Activated CD4-positive, alpha-beta T cell treated with anti-CD3 and anti-CD28 coated beads for 4 hours (primary cell): Measurements from ENCODE around the gene WDR88.
"Not testable (repeated sequence)": the region's sequence is repeated elsewhere in the genome, so short reads cannot be mapped to it uniquely, and the experiment has no call there.

ENCODE experiments used
- DNase-seq, 2 donors: peaks; one replicate each; pipeline ENCODE4 v3.0.0-alpha.2; 2020

The WDR88 gene

DNA sequence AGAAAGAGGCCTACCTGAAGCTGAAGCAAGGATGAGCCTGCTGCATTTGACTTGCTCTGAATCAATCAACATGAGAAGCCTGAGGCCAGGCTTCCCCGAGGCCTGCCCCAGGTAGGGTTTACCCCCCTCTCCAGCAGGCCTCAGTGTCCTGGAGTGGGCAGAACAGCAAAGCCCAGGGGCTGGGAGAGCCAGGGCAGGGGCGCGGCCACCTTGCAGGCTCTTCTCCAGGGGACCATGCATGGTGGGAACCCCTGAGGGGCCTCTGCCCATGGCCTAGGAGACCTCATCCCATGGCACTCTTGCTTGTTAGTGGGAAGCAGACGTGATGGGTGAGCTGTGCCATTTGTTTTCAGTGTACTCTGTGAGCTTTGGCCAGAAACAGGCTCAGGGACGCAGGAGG, 42.3 kb downstream of the WDR88 start:
- no peak for DNase-seq

GRCh38 chr19:33175156-33175782, 43.4 kb downstream of the WDR88 start:
- no peak for DNase-seq

- peak in 1 of 2 donors; percentile 14 for DNase-seq
Observed at GRCh38 chr19:33175886-33176669, 44.2 kb downstream of the WDR88 start.

DNA sequence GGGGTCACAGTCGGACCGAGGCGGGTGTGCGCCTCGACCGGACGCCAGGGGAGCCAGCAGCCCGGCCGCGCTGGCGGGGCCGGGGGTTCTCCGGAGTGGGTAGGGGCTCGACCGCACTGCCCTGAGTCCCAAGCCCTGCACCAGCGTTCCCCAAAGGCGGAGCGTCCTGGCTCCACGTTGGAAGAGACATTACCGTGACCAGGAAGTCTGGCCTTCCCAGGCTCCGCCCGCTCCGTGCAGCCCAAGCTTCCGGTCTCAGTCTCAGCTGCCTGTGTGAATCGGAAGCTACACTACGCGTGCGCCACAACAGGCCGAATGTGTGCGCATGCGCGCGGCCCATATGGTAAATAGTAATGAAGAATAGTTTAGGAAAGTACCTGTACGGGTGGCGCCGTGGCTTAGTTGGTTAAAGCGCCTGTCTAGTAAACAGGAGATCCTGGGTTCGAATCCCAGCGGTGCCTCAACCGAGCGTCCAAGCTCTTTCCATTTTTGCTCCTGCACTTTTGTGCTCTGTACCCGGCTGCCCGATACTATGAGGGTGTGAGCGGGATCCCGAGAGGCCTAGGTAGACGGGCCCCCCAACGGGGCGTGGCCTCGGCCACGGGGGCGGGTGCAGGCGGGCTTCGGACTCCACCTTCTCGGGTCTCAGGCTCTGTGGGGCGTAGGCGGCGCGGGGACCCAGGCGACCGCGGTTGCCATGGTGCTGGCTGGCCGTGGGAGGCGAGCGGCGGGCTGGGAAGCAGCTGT, 44.9 kb downstream of the WDR88 start:
- DNase-seq, result peak; percentile 95 to 96

- DNase-seq, result no peak
Observed at GRCh38 chr19:33177417-33177979, 45.6 kb downstream of the WDR88 start.

- DNase-seq, result no peak
Observed at GRCh38 chr19:33186431-33187182, 54.7 kb downstream of the WDR88 start.

DNA sequence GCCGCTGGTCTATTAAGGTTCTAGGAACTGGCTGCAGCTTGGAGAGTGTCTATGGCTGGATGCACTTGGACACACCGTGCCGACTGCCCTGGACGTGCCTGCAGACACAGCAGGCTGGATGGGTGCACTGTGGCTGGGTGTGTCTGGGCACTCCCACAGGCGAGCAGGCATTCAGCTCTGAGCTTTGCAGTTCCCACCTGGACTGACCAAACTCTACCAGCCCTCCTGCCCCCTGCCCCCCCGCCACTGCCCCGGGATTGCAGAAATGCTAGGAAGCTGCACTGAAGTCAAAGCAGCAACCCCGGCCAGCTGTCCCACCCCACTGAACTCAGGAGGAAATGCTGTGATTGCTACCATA, 55.2 kb downstream of the WDR88 start:
- no peak for DNase-seq

GRCh38 chr19:33189453-33189852, 57.5 kb downstream of the WDR88 start:
- DNase-seq, result no peak

DNA sequence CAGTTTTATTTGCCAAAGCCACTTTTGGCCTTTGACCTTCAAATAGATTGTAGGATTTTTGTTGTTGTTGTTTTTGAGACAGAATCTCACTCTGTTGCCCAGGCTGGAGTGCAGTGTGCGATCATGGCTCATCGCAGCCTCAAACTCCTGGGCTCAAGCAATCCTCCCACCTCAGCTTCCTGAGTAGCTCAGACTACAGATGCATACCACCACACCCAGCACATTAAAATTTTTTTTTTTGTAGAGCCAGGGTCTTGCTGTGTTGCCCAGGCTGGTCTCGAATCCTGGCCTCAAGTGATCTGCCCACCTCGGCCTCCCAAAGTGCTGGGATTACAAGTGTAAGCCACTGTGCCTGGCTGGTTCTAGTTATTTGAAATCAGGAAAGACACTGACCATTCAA, 59.2 kb downstream of the WDR88 start:
- DNase-seq, result not testable (repeated sequence)

- no peak for DNase-seq
Observed at GRCh38 chr19:33191501-33191900, 59.6 kb downstream of the WDR88 start.

GRCh38 chr19:33192010-33192409, 60.1 kb downstream of the WDR88 start:
- DNase-seq, result no peak

DNA sequence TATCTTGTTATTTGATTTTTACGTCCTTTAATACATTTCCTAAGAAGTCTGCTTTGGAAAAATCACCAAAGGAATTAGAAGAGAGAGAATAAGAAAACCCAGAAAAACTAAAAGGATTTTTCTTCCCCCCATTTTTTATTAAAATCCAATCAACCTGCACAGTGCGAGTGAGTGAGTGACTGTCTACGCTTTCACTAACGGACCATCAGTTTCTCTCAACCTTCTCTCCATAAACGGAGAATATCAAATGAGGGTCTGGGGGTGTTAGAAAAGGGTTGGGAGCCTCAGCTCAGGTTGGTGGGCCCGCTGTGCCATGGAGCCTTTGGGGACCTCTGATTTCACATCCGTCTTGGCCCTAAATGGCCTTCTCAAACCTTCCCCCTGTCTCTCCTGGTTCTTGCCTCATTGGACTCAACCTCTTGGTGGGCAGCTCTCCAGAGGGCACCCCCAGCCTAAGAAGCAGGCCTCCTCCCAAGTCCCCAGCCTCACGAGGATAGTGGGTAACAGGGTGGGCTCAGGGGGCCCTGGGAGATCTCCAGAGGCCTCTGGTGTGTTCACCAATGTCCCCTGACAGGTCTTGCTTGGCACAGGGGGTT, 61.5 kb downstream of the WDR88 start:
- DNase-seq, result no peak

- DNase-seq, result no peak
Observed at GRCh38 chr19:33193865-33194362, 62.0 kb downstream of the WDR88 start, which contains the start of gene LRP3. LRP3 (plus strand) TSS chr19:33194330; CDS start chr19:33194786, 456 bp downstream.

- DNase-seq, result no peak
Observed at GRCh38 chr19:33194532-33194885, 62.6 kb downstream of the WDR88 start.

GRCh38 chr19:33194886-33195644, 63.2 kb downstream of the WDR88 start:
- no peak for DNase-seq

DNA sequence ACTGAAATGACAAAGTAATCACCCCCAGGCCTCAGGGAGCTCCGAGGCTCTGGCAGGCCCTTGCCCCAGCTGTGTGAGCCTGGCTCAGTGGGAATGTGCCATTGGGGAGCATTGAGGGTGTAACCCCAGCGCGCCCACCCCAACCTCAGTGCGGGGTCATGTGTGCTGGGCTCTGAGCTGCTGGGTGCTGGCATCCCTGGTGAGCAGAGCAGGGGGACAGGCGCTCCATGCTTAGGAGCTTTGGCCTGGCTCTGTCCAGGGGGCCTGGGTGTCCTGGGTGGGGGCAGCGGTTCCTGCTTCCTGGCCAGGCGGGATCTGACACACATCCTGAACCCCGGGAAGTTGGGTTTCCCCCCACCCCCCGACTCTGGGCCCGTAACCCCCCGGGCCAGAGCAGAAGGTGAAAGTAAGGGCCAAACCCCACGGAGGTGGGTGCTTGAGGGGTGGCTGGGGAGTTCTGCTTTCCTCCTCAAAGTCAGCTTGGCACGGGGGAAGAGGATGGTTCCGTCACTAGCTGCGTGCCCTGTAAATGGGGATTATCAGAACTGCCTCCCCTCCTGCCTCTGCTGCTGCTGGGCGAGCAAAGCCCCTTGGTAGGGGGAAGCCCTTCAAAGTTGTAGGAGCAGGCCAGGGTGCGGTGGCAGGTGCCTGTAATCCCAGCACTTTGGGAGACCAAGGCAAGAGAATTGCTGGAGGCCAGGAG, 63.9 kb downstream of the WDR88 start:
- DNase-seq, result no peak

GRCh38 chr19:33196446-33197193, 64.7 kb downstream of the WDR88 start:
- no peak for DNase-seq

GRCh38 chr19:33197591-33198000, 65.7 kb downstream of the WDR88 start:
- DNase-seq, result no peak

DNA sequence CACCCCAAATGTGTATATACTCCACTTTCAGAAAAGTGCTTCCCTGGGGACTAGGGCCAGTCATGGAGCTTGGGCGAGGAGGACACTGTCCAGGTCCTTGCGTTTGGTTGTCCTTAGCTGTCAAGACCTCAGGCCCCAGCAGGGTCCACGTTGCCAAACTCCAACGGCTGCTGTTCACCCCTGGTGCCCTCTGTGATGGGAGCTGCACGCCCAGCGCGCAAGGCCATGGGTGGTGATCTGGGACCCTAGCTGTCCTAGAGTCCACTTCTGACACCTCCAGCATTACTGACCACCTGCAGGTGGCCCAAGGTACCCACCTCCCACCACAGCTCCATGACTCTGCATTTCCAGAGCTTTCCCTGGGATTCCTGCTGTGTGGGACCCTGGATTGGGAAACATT, 66.3 kb downstream of the WDR88 start:
- DNase-seq, result no peak
